ENCODE results near the gene CFAP20DC. TPM values are rescaled to one million over a fixed set of nuclear protein-coding genes. Genes with fewer than 3 reads are reported as not detected.

CFAP20DC gene
- total and polyA plus RNA-seq, 11 donors: 0.07 to 0.27 (median 0.11) TPM; not detected in 5

DNA sequence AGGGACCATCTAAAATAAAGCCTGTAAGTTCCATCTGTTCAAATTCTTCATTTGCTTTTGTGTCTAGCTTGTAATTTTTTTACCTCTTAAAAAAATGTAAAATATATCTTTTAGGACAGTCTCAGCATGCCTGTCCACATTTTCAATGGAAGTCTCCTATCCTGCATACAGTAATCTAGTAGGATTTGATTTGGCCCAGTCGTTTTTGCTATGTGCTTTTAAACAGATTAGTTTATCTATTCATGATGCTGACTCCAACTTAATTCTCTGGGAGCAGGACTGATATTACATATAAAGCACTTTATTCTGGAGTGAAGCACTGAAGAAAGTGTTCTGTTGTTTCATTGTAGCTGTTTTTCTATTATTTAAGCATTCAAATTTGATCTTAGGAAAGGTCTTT lies 38.9 kb upstream of the CFAP20DC start:
- Histone ChIP-seq H3K27ac (no peak overlapping the region), H3K27me3 (peaks cover 0 to 5% (median 0%) of the 10 kb centered on the region in 9 donors), H3K4me1 (no peaks in the 10 kb centered on the region), H3K4me3 (no peak overlapping the region), H3K9me3 (no peaks in the 10 kb centered on the region), H3K36me3 (no peaks in the 10 kb centered on the region)
- DNase-seq: no peak
- TF ChIP-seq CTCF (IDR thresholded peaks at IDR 0.05): no peak
- TF ChIP-seq POLR2A (IDR thresholded peaks at IDR 0.05): no peak
- 24 to 38% (median 28%) methylated on average over 1 of the region's 1 CpG for WGBS, 4 donors
- intact Hi-C loops (cut with DNase I): no loop called here
- no peak for ATAC-seq

DNA sequence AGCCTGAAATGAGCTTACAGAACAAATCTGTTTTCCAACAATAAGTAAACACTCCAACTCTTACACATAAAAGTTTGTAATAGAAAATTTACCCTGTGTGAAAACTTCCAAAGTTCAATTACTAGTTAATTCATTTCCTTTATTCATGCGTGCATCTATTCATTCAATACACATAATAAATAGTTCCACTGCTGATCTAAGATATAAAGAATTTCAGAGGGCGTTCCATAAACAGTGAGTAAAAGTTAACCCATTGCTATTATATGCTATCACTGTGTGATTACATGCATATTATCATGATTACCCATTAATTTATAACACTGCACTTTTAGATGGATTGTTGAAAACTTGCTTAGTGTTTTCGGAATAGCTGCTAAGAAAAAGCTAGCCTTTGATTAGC lies 36.2 kb upstream of the CFAP20DC start:
- intact Hi-C loops (cut with DNase I): no loop called here
- no peak for ATAC-seq
- Histone ChIP-seq H3K4me3 (no peak overlapping the region), H3K36me3 (no peaks in the 10 kb centered on the region), H3K4me1 (no peaks in the 10 kb centered on the region), H3K9me3 (no peaks in the 10 kb centered on the region), H3K27ac (no peak overlapping the region), H3K27me3 (peaks cover 0 to 17% (median 0%) of the 10 kb centered on the region in 9 donors)
- no peak for DNase-seq
- whole genome bisulfite sequencing, 4 donors: 64 to 74% (median 68%) methylated on average over 3 of the region's 3 CpGs
- TF ChIP-seq CTCF (IDR thresholded peaks at IDR 0.05) (no peak), POLR2A (IDR thresholded peaks at IDR 0.05) (no peak)

DNA sequence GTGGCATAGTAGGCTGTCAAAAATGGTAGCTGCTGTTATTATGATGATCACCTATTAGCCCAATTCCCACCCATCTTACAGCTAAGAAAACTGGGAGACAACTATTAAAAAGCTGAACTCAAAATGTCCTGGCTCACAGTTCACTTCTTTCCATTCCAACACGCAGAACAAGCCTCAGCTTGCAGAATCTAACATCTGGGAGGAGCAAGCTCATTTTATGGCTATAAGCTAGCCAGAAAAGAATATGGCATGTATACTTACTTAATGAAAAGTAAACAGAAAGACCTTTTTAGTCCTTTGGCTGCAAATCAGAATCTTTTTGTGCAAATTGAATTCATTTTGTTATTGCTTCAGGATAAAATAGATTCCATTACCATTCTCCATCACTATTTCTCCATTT lies 34.8 kb upstream of the CFAP20DC start:
- DNase-seq (no peak), ATAC-seq (no peak)
- H3K4me1 ChIP-seq: no peaks in the 10 kb centered on the region
- intact Hi-C loops (cut with DNase I): no loop called here
- no peak for TF ChIP-seq POLR2A (IDR thresholded peaks at IDR 0.05)
- H3K36me3 ChIP-seq: no peaks in the 10 kb centered on the region
- H3K9me3 ChIP-seq: no peaks in the 10 kb centered on the region
- WGBS, 4 donors: 54 to 78% (median 72%) methylated on average over 1 of the region's 1 CpG
- H3K4me3 ChIP-seq: no peak overlapping the region
- H3K27me3 ChIP-seq: peaks cover 0 to 17% (median 0%) of the 10 kb centered on the region in 9 donors
- no peak overlapping the region for H3K27ac ChIP-seq

DNA sequence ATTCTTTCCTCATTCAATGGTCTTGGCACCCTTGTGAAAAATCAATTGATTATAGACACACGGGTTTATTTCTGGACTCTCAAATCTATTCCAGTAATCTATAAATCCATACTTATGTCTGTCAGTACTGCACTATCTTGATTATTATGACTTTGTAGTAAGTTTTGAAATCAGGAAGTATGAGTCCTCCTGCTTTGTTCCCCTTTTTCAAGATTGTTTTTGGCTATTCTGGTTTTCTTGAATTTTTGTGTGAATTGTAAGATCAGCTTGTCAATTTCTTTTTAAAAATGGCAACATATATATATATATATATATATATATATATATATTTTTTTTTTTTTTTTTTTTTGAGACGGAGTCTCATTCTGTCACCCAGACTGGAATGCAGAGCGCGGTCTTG lies 32.3 kb upstream of the CFAP20DC start:
- no peak for DNase-seq

More for the DNA sequence above, 32.3 kb upstream of the CFAP20DC start:
- TF ChIP-seq POLR2A (IDR thresholded peaks at IDR 0.05): no peak
- no peak for TF ChIP-seq CTCF (IDR thresholded peaks at IDR 0.05)
- ATAC-seq: no peak
- Histone ChIP-seq H3K27ac (no peak overlapping the region), H3K36me3 (no peaks in the 10 kb centered on the region), H3K27me3 (peaks cover 0 to 17% (median 0%) of the 10 kb centered on the region in 9 donors), H3K9me3 (no peaks in the 10 kb centered on the region), H3K4me3 (no peak overlapping the region), H3K4me1 (no peaks in the 10 kb centered on the region)
- 88 to 96% (median 91%) methylated on average over 4 of the region's 4 CpGs for WGBS, 4 donors
- intact Hi-C loops (cut with DNase I): no loop called here
